Measurements from ENCODE around the gene MAN2A1. TPM values are rescaled to one million over a fixed set of nuclear protein-coding genes. Genes with fewer than 3 reads are reported as not detected.

The MAN2A1 gene
- total RNA-seq, 1 experiment from 2014 or later = 21.8 TPM

DNA sequence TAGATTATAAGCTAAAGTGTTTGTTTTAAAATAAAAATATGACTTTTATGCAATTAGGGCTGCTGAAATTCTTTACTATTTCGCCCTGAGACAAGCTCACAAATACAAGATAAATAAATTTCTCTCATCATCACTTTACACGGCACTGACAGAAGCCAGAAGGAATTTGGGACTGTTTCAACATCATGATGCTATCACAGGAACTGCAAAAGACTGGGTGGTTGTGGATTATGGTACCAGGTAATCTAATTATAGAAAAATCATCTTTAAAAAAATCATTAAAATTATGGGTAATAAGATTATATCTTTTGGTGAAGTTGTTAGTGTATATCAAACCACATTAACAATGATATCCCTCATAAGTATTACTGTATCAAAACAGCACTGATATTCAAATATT is 95.0 kb downstream of the MAN2A1 start:
- no peaks in the 10 kb centered on the region for H3K4me1 ChIP-seq (ENCODE audit: insufficient read depth, low read length)
- TF ChIP-seq CTCF (conservative IDR thresholded peaks at IDR 0.05; ENCODE audit: low read depth, low read length) = no peak
- no peak for TF ChIP-seq EZH2phosphoT487 (IDR thresholded peaks at IDR 0.05; ENCODE audit: borderline replicate concordance, low read length)
- no peak for TF ChIP-seq EZH2 (IDR thresholded peaks at IDR 0.05; ENCODE audit: low read length, unreplicated experiment)
- CTCF ChIA-PET = no interaction called here
- H3K27ac ChIP-seq (ENCODE audit: low read length) = no peak overlapping the region
- no peaks in the 10 kb centered on the region for H3K9me3 ChIP-seq (ENCODE audit: low read length)
- intact Hi-C loops (cut with micrococcal nuclease) = no loop called here
- no peak for DNase-seq
- no peaks in the 10 kb centered on the region for H4K20me1 ChIP-seq (ENCODE audit: low read length)
- BruUV-seq (replicated peaks) = no TSS peak
- H3K4me2 ChIP-seq (ENCODE audit: low read length) = no peak overlapping the region
- no peaks in the 10 kb centered on the region for H3F3A ChIP-seq (ENCODE audit: low read length, unreplicated experiment)
- ATAC-seq = no peak
- no peak overlapping the region for H3K4me3 ChIP-seq (ENCODE audit: low read length)
- H3K36me3 ChIP-seq (ENCODE audit: low read depth, low read length) = no peaks in the 10 kb centered on the region; the same call in 1 of the 2 replicates
- no peaks in the 10 kb centered on the region for H3K9me2 ChIP-seq (replicated peaks; ENCODE audit: low read length)
- H3K27me3 ChIP-seq (ENCODE audit: low read length) = no peaks in the 10 kb centered on the region
- no peaks in the 10 kb centered on the region for H3K79me2 ChIP-seq (ENCODE audit: low read length)
- H2AFZ ChIP-seq (ENCODE audit: low read length) = no peak overlapping the region
- no peak overlapping the region for H3K9ac ChIP-seq (ENCODE audit: low read length)
- POLR2A ChIA-PET (ENCODE audit: unreplicated experiment) = no interaction called here

GRCh38 chr5:109786206-109786855 is 96.6 kb downstream of the MAN2A1 start:
- H3K9me3 ChIP-seq (ENCODE audit: low read length) = no peaks in the 10 kb centered on the region
- no peaks in the 10 kb centered on the region for H3K27me3 ChIP-seq (ENCODE audit: low read length)
- ChIA-PET CTCF (no interaction called here), POLR2A (ENCODE audit: unreplicated experiment) (no interaction called here)
- ATAC-seq (no peak), DNase-seq (no peak)
- H3K36me3 ChIP-seq (ENCODE audit: low read depth, low read length) = no peaks in the 10 kb centered on the region; the same call in 1 of the 2 replicates
- no peaks in the 10 kb centered on the region for H4K20me1 ChIP-seq (ENCODE audit: low read length)
- H3K9me2 ChIP-seq (replicated peaks; ENCODE audit: low read length) = no peaks in the 10 kb centered on the region
- no peak overlapping the region for H3K27ac ChIP-seq (ENCODE audit: low read length)
- no TSS peak for BruUV-seq (replicated peaks)
- no peak overlapping the region for H3K4me3 ChIP-seq (ENCODE audit: low read length)
- no peaks in the 10 kb centered on the region for H3F3A ChIP-seq (ENCODE audit: low read length, unreplicated experiment)
- H2AFZ ChIP-seq (ENCODE audit: low read length) = no peak overlapping the region
- H3K4me2 ChIP-seq (ENCODE audit: low read length) = no peak overlapping the region
- H3K9ac ChIP-seq (ENCODE audit: low read length) = no peak overlapping the region
- TF ChIP-seq EZH2phosphoT487 (IDR thresholded peaks at IDR 0.05; ENCODE audit: borderline replicate concordance, low read length) = no peak
- no peak for TF ChIP-seq CTCF (conservative IDR thresholded peaks at IDR 0.05; ENCODE audit: low read depth, low read length)
- intact Hi-C loops (cut with micrococcal nuclease) = no loop called here
- no peaks in the 10 kb centered on the region for H3K79me2 ChIP-seq (ENCODE audit: low read length)
- H3K4me1 ChIP-seq (ENCODE audit: insufficient read depth, low read length) = no peaks in the 10 kb centered on the region

DNA sequence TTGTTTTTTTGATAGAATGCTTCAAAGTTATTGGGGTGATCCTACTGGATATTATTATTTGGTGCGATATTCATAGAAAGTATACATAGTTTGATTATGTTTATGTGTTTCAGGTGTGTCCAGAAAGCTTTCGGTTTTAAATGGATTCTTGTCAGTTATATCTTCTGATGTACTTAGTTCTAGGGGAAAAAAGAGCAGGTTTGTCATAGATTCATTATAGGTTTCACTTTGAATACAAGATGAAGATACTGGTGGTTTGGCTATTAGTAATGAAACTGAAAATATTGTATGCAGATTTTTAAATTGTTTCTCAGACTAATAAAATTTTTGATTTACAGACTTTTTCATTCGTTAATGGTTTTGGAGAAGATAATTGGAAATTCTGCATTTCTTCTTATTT is 98.9 kb downstream of the MAN2A1 start:
- intact Hi-C loops (cut with micrococcal nuclease) = no loop called here
- Histone ChIP-seq H3K79me2 (ENCODE audit: low read length) (no peaks in the 10 kb centered on the region), H3F3A (ENCODE audit: low read length, unreplicated experiment) (no peaks in the 10 kb centered on the region), H3K4me2 (ENCODE audit: low read length) (no peak overlapping the region), H2AFZ (ENCODE audit: low read length) (no peak overlapping the region), H3K9ac (ENCODE audit: low read length) (no peak overlapping the region), H4K20me1 (ENCODE audit: low read length) (no peaks in the 10 kb centered on the region), H3K9me3 (ENCODE audit: low read length) (no peaks in the 10 kb centered on the region), H3K27ac (ENCODE audit: low read length) (no peak overlapping the region), H3K27me3 (ENCODE audit: low read length) (no peaks in the 10 kb centered on the region), H3K9me2 (replicated peaks; ENCODE audit: low read length) (no peaks in the 10 kb centered on the region), H3K4me3 (ENCODE audit: low read length) (no peak overlapping the region), H3K4me1 (ENCODE audit: insufficient read depth, low read length) (no peaks in the 10 kb centered on the region), H3K36me3 (ENCODE audit: low read depth, low read length) (peaks cover 14% of the 10 kb centered on the region)
- TF ChIP-seq EZH2phosphoT487 (IDR thresholded peaks at IDR 0.05; ENCODE audit: borderline replicate concordance, low read length) (no peak), EZH2 (IDR thresholded peaks at IDR 0.05; ENCODE audit: low read length, unreplicated experiment) (no peak), CTCF (conservative IDR thresholded peaks at IDR 0.05; ENCODE audit: low read depth, low read length) (no peak)
- DNase-seq (no peak), ATAC-seq (no peak)
- CTCF ChIA-PET = no interaction called here
- no TSS peak for BruUV-seq (replicated peaks)
- POLR2A ChIA-PET (ENCODE audit: unreplicated experiment) = no interaction called here
